NOMO-1 (cell line): ENCODE measurements around the gene CA9.

Experiments
- DNase-seq, 2 experiments: peaks; one replicate each; lab custom pipeline; 2025; ENCODE audit not compliant: unreplicated experiment in 2 of 2; lab: John Stamatoyannopoulos, UW

Gene CA9

GRCh38 chr9:35675204-35675603, 1.5 kb downstream of the CA9 start:
- no peak for DNase-seq

GRCh38 chr9:35675732-35676392, 2.1 kb downstream of the CA9 start:
- no peak for DNase-seq

- no peak for DNase-seq
Observed at GRCh38 chr9:35679091-35679490, 5.4 kb downstream of the CA9 start.

- no peak for DNase-seq
Observed at GRCh38 chr9:35679766-35680330, 6.1 kb downstream of the CA9 start.

- DNase-seq, result no peak
Observed at GRCh38 chr9:35680331-35681105, 6.8 kb downstream of the CA9 start.

- no peak for DNase-seq
Observed at GRCh38 chr9:35681341-35682002, 7.7 kb downstream of the CA9 start.

GRCh38 chr9:35682051-35682450, 8.3 kb downstream of the CA9 start:
- DNase-seq, result no peak

- no peak for DNase-seq
Observed at GRCh38 chr9:35682520-35683315, 9.0 kb downstream of the CA9 start.

- DNase-seq, result no peak
Observed at GRCh38 chr9:35683323-35683722, 9.6 kb downstream of the CA9 start.

- DNase-seq, result no peak
Observed at GRCh38 chr9:35684921-35685320, 11.2 kb downstream of the CA9 start.

GRCh38 chr9:35685506-35685905, 11.8 kb downstream of the CA9 start:
- DNase-seq, result no peak

GRCh38 chr9:35686222-35687203, 12.8 kb downstream of the CA9 start:
- DNase-seq, result no peak

GRCh38 chr9:35687306-35687705, 13.6 kb downstream of the CA9 start:
- DNase-seq, result no peak

GRCh38 chr9:35687972-35688557, 14.3 kb downstream of the CA9 start:
- no peak for DNase-seq

- DNase-seq, result peak; percentile 9 to 17
Observed at GRCh38 chr9:35688558-35689541, 15.1 kb downstream of the CA9 start.

GRCh38 chr9:35689542-35690293, 16.0 kb downstream of the CA9 start, which contains the start of gene TPM2:
Gene TPM2 (minus strand): TSS chr9:35689925. CDS start chr9:35689817, 108 bp downstream.
- no peak for DNase-seq

- no peak for DNase-seq
Observed at GRCh38 chr9:35690294-35690613, 16.5 kb downstream of the CA9 start.
